HCT116 (cell line): ENCODE results near the gene THSD7B. TPM values are rescaled to one million over a fixed set of nuclear protein-coding genes. Genes with fewer than 3 reads are reported as not detected.

ENCODE experiments used
- ATAC-seq: fragments of 200-7000 bp; cut with Tn5 transposase; 2 replicates; pipeline ENCODE4 v1.9.1; 2020; ENCODE audit warnings: mild to moderate bottlenecking, moderate library complexity
- BruUV-seq: library from RNA; stranded (reverse); fragments of 400-500 nt; replicated peaks from 2 replicates; lab custom pipeline; 2021; lab: Mats Ljungman, UMichigan
- CTCF ChIA-PET: fragments of 300-600 bp; sonication (Branson Sonifier 250); formaldehyde crosslinking; loops from one replicate; lab custom pipeline; 2021; ENCODE audit warnings: antibody characterized with exemption; lab: Charles Lee
- POLR2A ChIA-PET: fragments of 300-600, 350-600 bp; sonication (Branson Sonifier 250); formaldehyde crosslinking; loops from one replicate; lab custom pipeline; 2021; ENCODE audit warnings: antibody characterized with exemption; lab: Charles Lee
- RAD21 ChIA-PET, 2 experiments: fragments of 300-600 bp; sonication (Branson Sonifier 250); formaldehyde crosslinking; loops; one replicate each; lab custom pipeline; 2023; ENCODE audit warnings: low total read pairs in 2 of 2; ENCODE audit not compliant: uncharacterized antibody in 2 of 2, unreplicated experiment in 2 of 2, low non-redundant PET in 1 of 2; lab: Charles Lee
- DNase-seq: peaks from one replicate; pipeline ENCODE4 v3.0.0-alpha.2; 2010; ENCODE audit warnings: low read depth, low spot score
- H2AFZ ChIP-seq: fragments of 200-600 bp; shearing (Covaris generic), sonication (generic); 2 replicates; pipeline ENCODE4 v1.6.1; 2017; ENCODE audit warnings: low read depth, mixed run types, mixed read lengths, antibody characterized with exemption, low read length; ENCODE audit not compliant: poor library complexity, severe bottlenecking
- H3K27ac ChIP-seq: 2 replicates; pipeline ENCODE4 v1.5.1; 2012; ENCODE audit warnings: low read depth, low read length
- H3K27me3 ChIP-seq: fragments of 200-600 bp; sonication (generic); 2 replicates; pipeline ENCODE4 v1.6.1; 2016; ENCODE audit warnings: mixed run types, low read length, mixed read lengths; ENCODE audit not compliant: insufficient read depth
- H3K36me3 ChIP-seq, 2 experiments: fragments of 200-500 bp in 1 of 2; fragments of 200-600 bp in 1 of 2; sonication (Bioruptor generic) in 1 of 2; sonication (generic) in 1 of 2; 2 replicates each; pipeline versions ENCODE4 v1.5.1 to v1.6.1; 2014 to 2016; ENCODE audit warnings: low read length in 2 of 2, inconsistent platforms in 1 of 2, mixed read lengths in 1 of 2, mixed run types in 1 of 2; ENCODE audit not compliant: insufficient read depth in 2 of 2, control insufficient read depth in 1 of 2
- H3K4me1 ChIP-seq, 2 experiments: fragments of 200-600 bp in 1 of 2; sonication (generic) in 1 of 2; 2 replicates each; pipeline versions ENCODE4 v1.5.1 to v1.6.1; 2012 to 2017; ENCODE audit warnings: low read length in 2 of 2, inconsistent platforms in 1 of 2, mild to moderate bottlenecking in 1 of 2, mixed read lengths in 1 of 2, mixed run types in 1 of 2, moderate library complexity in 1 of 2; ENCODE audit not compliant: insufficient read depth in 2 of 2, control insufficient read depth in 1 of 2
- H3K4me2 ChIP-seq: fragments of 200-600 bp; sonication (generic); 2 replicates; pipeline ENCODE4 v1.6.1; 2017; ENCODE audit warnings: mixed run types, low read length, mixed read lengths
- H3K4me3 ChIP-seq, 2 experiments: fragments of 200-600 bp in 1 of 2; sonication (generic) in 1 of 2; replicated peaks in 1 of 2; 2 replicates each; pipeline ENCODE4 v1.5.1; 2011 to 2016; ENCODE audit warnings: low read length in 2 of 2, control low read depth in 1 of 2, low read depth in 1 of 2, mild to moderate bottlenecking in 1 of 2, mixed read lengths in 1 of 2, mixed run types in 1 of 2
- H3K79me2 ChIP-seq: fragments of 200-600 bp; sonication (generic); 2 replicates; pipeline ENCODE4 v1.6.1; 2017; ENCODE audit warnings: mild to moderate bottlenecking, mixed run types, low read length, moderate library complexity, mixed read lengths; ENCODE audit not compliant: insufficient read depth
- H3K9ac ChIP-seq: fragments of 200-600 bp; sonication (generic); 2 replicates; pipeline ENCODE4 v1.6.1; 2016; ENCODE audit warnings: low read length, mixed read lengths
- H3K9me2 ChIP-seq: fragments of 200-600 bp; sonication (generic), shearing (Covaris generic); 2 replicates; pipeline ENCODE4 v1.6.1; 2017; ENCODE audit warnings: mixed run types, mild to moderate bottlenecking, moderate library complexity; ENCODE audit not compliant: insufficient read depth
- H3K9me3 ChIP-seq, 2 experiments: fragments of 200-500 bp in 1 of 2; fragments of 200-600 bp in 1 of 2; sonication (Bioruptor generic) in 1 of 2; sonication (generic) in 1 of 2; 2 replicates each; pipeline ENCODE4 v1.6.1; 2014 to 2017; ENCODE audit warnings: low read length in 2 of 2, mixed read lengths in 2 of 2, inconsistent platforms in 1 of 2, low read depth in 1 of 2, mild to moderate bottlenecking in 1 of 2, mixed run types in 1 of 2, moderate library complexity in 1 of 2; ENCODE audit not compliant: control insufficient read depth in 1 of 2, insufficient read depth in 1 of 2
- H4K20me1 ChIP-seq: fragments of 200-600 bp; sonication (generic), shearing (Covaris generic); 2 replicates; pipeline ENCODE4 v1.6.1; 2017; ENCODE audit warnings: mixed run types, mild to moderate bottlenecking, moderate library complexity; ENCODE audit not compliant: insufficient read depth
- EGR1 ChIP-seq: IDR thresholded peaks from 2 replicates; pipeline ENCODE4 v1.6.1; 2012; ENCODE audit warnings: low read depth
- ELF1 ChIP-seq: IDR thresholded peaks from 2 replicates; pipeline ENCODE4 v1.6.1; 2012; ENCODE audit warnings: low read depth, borderline replicate concordance
- EZH2 ChIP-seq: fragments of 200-600 bp; sonication (generic); IDR thresholded peaks from 2 replicates; pipeline ENCODE4 v1.6.1; 2017; ENCODE audit warnings: antibody characterized with exemption, mixed run types
- FOSL1 ChIP-seq: IDR thresholded peaks from 2 replicates; pipeline ENCODE4 v1.6.1; 2012; ENCODE audit warnings: low read depth
- JUND ChIP-seq: IDR thresholded peaks from 2 replicates; pipeline ENCODE4 v1.6.1; 2012
- POLR2A ChIP-seq: IDR thresholded peaks from 2 replicates; pipeline ENCODE4 v1.7.0; 2011; ENCODE audit warnings: borderline replicate concordance; ENCODE audit not compliant: insufficient read depth, insufficient read length; ENCODE audit errors: extremely low read depth
- POLR2AphosphoS5 ChIP-seq: IDR thresholded peaks from 2 replicates; pipeline ENCODE4 v1.6.1; 2011; ENCODE audit warnings: mild to moderate bottlenecking, low read depth, low read length, moderate library complexity
- RAD21 ChIP-seq: IDR thresholded peaks from 2 replicates; pipeline ENCODE4 v1.6.1; 2012; ENCODE audit warnings: low read depth, mild to moderate bottlenecking
- TCF7L2 ChIP-seq: IDR thresholded peaks from 2 replicates; pipeline ENCODE4 v1.7.0; 2011; ENCODE audit warnings: borderline replicate concordance, inconsistent platforms; ENCODE audit not compliant: insufficient read depth, insufficient read length; ENCODE audit errors: extremely low read depth
- YY1 ChIP-seq: IDR thresholded peaks from 2 replicates; pipeline ENCODE4 v1.6.1; 2011; ENCODE audit warnings: low read length, low read depth, moderate library complexity, mild to moderate bottlenecking; ENCODE audit not compliant: insufficient replicate concordance; ENCODE audit errors: extremely low read depth
- intact Hi-C: fragments of 100-400 bp; cut with micrococcal nuclease; formaldehyde crosslinking; loops from 2 replicates; pipeline ENCODE4 v1.10.0; 2022
- total RNA-seq: library from RNA; stranded (reverse); gene quantifications from one replicate; pipeline ENCODE4 v1.2.1, GENCODE V29; 2021; ENCODE audit not compliant: unreplicated experiment
- TF ChIP-seq, protein P1 (sequence below): IDR thresholded peaks from 2 replicates; pipeline ENCODE4 v1.6.1; 2011; ENCODE audit warnings: mild to moderate bottlenecking, low read length, moderate library complexity; ENCODE audit not compliant: insufficient replicate concordance; ENCODE audit errors: extremely low read depth
- TF ChIP-seq, protein P2 (sequence below): IDR thresholded peaks from 2 replicates; pipeline ENCODE4 v1.6.1; 2012
- TF ChIP-seq, protein P3 (sequence below): IDR thresholded peaks from 2 replicates; pipeline ENCODE4 v1.6.1; 2012; ENCODE audit warnings: low read depth
- TF ChIP-seq, protein P4 (sequence below), 3 experiments: fragments of 200-600 bp in 1 of 3; sonication (generic) in 1 of 3; IDR thresholded peaks in 2 of 3; conservative IDR thresholded peaks in 1 of 3; 2 replicates each; pipeline ENCODE4 v1.5.1; 2012 to 2017; ENCODE audit warnings: low read depth in 2 of 3, low read length in 2 of 3, antibody characterized with exemption in 1 of 3, borderline replicate concordance in 1 of 3, control low read depth in 1 of 3, mild to moderate bottlenecking in 1 of 3, mixed read lengths in 1 of 3, mixed run types in 1 of 3, moderate library complexity in 1 of 3; ENCODE audit not compliant: insufficient read depth in 1 of 3

THSD7B gene
- total RNA-seq, 1 experiment from 2014 or later, result not detected

DNA sequence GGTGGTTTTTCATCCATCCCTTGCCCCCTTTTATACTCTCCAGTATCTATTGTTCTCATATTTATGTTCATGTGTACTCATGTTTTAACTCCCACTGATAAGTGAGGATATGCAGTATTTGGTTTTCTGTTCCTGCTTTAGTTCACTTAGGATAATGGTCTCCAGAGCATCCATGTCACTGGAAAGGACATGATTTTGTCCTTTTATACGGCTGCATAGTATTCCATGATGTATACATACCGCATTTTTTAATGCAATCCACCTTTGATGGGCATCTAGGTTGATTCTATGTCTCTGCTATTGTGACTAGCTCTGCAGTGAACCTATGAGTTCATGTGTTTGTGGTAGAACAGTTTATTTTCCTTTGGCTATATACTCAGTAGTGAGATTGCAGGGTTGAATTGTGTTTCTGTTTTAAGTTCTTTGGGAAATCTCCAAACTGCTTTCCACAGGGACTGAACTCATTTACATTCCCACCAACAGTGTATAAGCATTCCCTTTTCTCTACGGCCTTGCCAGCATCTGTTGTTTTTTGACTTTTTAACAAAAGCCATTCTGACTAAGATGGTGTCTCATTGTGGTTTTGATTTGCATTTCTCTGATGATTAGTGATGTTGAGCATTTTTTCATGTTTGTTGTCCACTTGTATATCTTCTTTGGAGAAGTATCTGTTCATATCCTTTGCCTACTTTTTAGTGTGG lies 420.2 kb downstream of the THSD7B start (continued):
- no peak for TF ChIP-seq YY1
- TF ChIP-seq POLR2AphosphoS5, result no peak
- TF ChIP-seq EZH2, result no peak

DNA sequence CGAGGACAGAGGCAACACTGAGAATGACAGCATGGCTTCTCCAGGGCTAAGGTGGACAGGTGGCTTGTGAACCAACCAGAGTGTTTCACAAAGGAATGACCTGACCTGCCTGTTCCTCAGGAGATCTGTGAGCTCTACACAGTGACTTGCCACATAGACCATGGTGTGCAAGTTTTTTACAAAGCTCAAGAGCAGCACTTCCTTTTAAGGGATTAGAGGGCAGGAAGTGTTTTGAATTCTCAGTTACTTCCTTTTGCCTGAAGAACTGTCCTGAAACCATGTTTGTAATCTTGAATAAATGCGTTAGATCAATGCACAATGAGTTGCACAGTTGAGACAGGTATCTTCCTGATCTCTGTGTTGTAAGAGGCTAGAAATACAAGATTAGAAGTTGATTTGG lies 421.9 kb downstream of the THSD7B start:
- no peaks in the 10 kb centered on the region for H3K9me2 ChIP-seq
- no peaks in the 10 kb centered on the region for H3K4me1 ChIP-seq
- no TSS peak for BruUV-seq
- no peak overlapping the region for H3K27ac ChIP-seq
- DNase-seq (no peak), ATAC-seq (no peak)
- H3K36me3 ChIP-seq, result no peaks in the 10 kb centered on the region
- intact Hi-C loops, result no loop called here
- H4K20me1 ChIP-seq, result no peaks in the 10 kb centered on the region
- no peak overlapping the region for H3K9ac ChIP-seq
- TF ChIP-seq YY1 (no peak), FOSL1 (no peak), TCF7L2 (no peak), JUND (no peak), POLR2A (no peak), POLR2AphosphoS5 (no peak), EGR1 (no peak), ELF1 (no peak), RAD21 (no peak)
- TF ChIP-seq, protein P1, sequence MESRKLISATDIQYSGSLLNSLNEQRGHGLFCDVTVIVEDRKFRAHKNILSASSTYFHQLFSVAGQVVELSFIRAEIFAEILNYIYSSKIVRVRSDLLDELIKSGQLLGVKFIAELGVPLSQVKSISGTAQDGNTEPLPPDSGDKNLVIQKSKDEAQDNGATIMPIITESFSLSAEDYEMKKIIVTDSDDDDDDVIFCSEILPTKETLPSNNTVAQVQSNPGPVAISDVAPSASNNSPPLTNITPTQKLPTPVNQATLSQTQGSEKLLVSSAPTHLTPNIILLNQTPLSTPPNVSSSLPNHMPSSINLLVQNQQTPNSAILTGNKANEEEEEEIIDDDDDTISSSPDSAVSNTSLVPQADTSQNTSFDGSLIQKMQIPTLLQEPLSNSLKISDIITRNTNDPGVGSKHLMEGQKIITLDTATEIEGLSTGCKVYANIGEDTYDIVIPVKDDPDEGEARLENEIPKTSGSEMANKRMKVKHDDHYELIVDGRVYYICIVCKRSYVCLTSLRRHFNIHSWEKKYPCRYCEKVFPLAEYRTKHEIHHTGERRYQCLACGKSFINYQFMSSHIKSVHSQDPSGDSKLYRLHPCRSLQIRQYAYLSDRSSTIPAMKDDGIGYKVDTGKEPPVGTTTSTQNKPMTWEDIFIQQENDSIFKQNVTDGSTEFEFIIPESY, result no peak
- TF ChIP-seq, protein P2, sequence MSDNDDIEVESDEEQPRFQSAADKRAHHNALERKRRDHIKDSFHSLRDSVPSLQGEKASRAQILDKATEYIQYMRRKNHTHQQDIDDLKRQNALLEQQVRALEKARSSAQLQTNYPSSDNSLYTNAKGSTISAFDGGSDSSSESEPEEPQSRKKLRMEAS, result no peak
- TF ChIP-seq, protein P3, sequence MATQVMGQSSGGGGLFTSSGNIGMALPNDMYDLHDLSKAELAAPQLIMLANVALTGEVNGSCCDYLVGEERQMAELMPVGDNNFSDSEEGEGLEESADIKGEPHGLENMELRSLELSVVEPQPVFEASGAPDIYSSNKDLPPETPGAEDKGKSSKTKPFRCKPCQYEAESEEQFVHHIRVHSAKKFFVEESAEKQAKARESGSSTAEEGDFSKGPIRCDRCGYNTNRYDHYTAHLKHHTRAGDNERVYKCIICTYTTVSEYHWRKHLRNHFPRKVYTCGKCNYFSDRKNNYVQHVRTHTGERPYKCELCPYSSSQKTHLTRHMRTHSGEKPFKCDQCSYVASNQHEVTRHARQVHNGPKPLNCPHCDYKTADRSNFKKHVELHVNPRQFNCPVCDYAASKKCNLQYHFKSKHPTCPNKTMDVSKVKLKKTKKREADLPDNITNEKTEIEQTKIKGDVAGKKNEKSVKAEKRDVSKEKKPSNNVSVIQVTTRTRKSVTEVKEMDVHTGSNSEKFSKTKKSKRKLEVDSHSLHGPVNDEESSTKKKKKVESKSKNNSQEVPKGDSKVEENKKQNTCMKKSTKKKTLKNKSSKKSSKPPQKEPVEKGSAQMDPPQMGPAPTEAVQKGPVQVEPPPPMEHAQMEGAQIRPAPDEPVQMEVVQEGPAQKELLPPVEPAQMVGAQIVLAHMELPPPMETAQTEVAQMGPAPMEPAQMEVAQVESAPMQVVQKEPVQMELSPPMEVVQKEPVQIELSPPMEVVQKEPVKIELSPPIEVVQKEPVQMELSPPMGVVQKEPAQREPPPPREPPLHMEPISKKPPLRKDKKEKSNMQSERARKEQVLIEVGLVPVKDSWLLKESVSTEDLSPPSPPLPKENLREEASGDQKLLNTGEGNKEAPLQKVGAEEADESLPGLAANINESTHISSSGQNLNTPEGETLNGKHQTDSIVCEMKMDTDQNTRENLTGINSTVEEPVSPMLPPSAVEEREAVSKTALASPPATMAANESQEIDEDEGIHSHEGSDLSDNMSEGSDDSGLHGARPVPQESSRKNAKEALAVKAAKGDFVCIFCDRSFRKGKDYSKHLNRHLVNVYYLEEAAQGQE, result no peak
- TF ChIP-seq, protein P4, sequence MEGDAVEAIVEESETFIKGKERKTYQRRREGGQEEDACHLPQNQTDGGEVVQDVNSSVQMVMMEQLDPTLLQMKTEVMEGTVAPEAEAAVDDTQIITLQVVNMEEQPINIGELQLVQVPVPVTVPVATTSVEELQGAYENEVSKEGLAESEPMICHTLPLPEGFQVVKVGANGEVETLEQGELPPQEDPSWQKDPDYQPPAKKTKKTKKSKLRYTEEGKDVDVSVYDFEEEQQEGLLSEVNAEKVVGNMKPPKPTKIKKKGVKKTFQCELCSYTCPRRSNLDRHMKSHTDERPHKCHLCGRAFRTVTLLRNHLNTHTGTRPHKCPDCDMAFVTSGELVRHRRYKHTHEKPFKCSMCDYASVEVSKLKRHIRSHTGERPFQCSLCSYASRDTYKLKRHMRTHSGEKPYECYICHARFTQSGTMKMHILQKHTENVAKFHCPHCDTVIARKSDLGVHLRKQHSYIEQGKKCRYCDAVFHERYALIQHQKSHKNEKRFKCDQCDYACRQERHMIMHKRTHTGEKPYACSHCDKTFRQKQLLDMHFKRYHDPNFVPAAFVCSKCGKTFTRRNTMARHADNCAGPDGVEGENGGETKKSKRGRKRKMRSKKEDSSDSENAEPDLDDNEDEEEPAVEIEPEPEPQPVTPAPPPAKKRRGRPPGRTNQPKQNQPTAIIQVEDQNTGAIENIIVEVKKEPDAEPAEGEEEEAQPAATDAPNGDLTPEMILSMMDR (IDR thresholded peaks at IDR 0.05 in 2 of 3, conservative IDR thresholded peaks at IDR 0.05 in 1 of 3; ENCODE audit: borderline replicate concordance in 1 of 3, insufficient read depth in 1 of 3, low read depth in 2 of 3, low read length in 2 of 3), result no peak
- no peak overlapping the region for H2AFZ ChIP-seq
- H3K4me2 ChIP-seq, result no peak overlapping the region
- no peaks in the 10 kb centered on the region for H3K27me3 ChIP-seq
- ChIA-PET RAD21 (no interaction called here), CTCF (no interaction called here), POLR2A (no interaction called here)
- H3K4me3 ChIP-seq, result no peak overlapping the region
- no peaks in the 10 kb centered on the region for H3K79me2 ChIP-seq
- H3K9me3 ChIP-seq, result peaks cover 0 to 17% of the 10 kb centered on the region in 2 experiments; a peak in 2 of 4 replicates
